LNCaP clone FGC (cell line): ENCODE data around the gene PAPSS1.

ENCODE experiments used
- DNase-seq: peaks from one replicate; pipeline ENCODE4 v3.0.0-alpha.2; 2011; ENCODE audit warnings: low read depth
- H3K4me3 ChIP-seq: 2 replicates; pipeline ENCODE4 v1.5.1; 2011; ENCODE audit warnings: mild to moderate bottlenecking, low read depth, low read length, control low read depth
- CTCF ChIP-seq: IDR thresholded peaks from 2 replicates; pipeline ENCODE4 v1.5.1; 2012; ENCODE audit warnings: mild to moderate bottlenecking; ENCODE audit not compliant: control insufficient read depth, insufficient read depth; ENCODE audit errors: extremely low read depth

Gene PAPSS1

GRCh38 chr4:107719922-107720722 is at the start of gene PAPSS1:
TSS of gene PAPSS1 (minus strand) at chr4:107720234. CDS start at chr4:107720179, 55 bp downstream.
- TF ChIP-seq CTCF: no peak
- peak; percentile 94 for DNase-seq
- H3K4me3 ChIP-seq: peak within 1 kb of the TSS; percentile 89

GRCh38 chr4:107760281-107760947 is 40.4 kb upstream of the PAPSS1 start:
- no peak for DNase-seq
- peak; percentile 73 for TF ChIP-seq CTCF
- no peak overlapping the region for H3K4me3 ChIP-seq

GRCh38 chr4:107757864-107758476 is 37.9 kb upstream of the PAPSS1 start:
- peak; percentile 34; the same call in 1 of the 2 replicates for TF ChIP-seq CTCF
- DNase-seq: no peak
- H3K4me3 ChIP-seq: no peak overlapping the region

- DNase-seq: no peak
- TF ChIP-seq CTCF: no peak
- H3K4me3 ChIP-seq: no peak overlapping the region
Measured at GRCh38 chr4:107757283-107757682, 37.2 kb upstream of the PAPSS1 start.

- no peak for DNase-seq
- no peak overlapping the region for H3K4me3 ChIP-seq
- TF ChIP-seq CTCF: no peak
Measured at GRCh38 chr4:107755841-107756356, 35.9 kb upstream of the PAPSS1 start.

- DNase-seq: no peak
- TF ChIP-seq CTCF: no peak
- H3K4me3 ChIP-seq: no peak overlapping the region
Measured at GRCh38 chr4:107751670-107752069, 31.6 kb upstream of the PAPSS1 start.
